CD4-positive, alpha-beta T cell treated with Interferon alpha-2 for 1 hour (primary cell): Measurements from ENCODE around the gene SFPQ.
"Not testable (repeated sequence)": the region's sequence is repeated elsewhere in the genome, so short reads cannot be mapped to it uniquely, and the experiment has no call there.

Experiments used
- DNase-seq, 2 donors: peaks; one replicate each; pipeline ENCODE4 v3.0.0-alpha.2; 2020 to 2022

The SFPQ gene

GRCh38 chr1:35186239-35186638 lies 6.7 kb downstream of the SFPQ start:
- DNase-seq, result no peak

DNA sequence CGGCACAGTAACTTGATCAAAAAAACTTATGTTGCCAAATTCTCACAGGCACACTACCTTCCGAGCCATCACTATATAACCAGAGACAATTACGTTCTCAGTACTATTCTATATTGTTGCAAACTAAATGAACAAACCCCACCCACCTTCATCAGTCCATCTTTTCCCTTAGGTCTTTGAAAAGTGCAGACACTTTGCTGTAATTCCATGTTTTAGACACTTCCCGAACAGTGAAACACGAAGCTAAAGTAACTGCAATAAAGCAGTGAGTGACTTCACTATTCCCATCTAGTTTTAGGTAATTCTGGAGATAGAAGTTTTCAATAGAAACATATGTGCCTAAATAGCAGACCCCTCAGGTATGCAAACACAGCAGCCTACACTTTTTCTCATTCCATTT lies 7.7 kb downstream of the SFPQ start:
- no peak for DNase-seq

DNA sequence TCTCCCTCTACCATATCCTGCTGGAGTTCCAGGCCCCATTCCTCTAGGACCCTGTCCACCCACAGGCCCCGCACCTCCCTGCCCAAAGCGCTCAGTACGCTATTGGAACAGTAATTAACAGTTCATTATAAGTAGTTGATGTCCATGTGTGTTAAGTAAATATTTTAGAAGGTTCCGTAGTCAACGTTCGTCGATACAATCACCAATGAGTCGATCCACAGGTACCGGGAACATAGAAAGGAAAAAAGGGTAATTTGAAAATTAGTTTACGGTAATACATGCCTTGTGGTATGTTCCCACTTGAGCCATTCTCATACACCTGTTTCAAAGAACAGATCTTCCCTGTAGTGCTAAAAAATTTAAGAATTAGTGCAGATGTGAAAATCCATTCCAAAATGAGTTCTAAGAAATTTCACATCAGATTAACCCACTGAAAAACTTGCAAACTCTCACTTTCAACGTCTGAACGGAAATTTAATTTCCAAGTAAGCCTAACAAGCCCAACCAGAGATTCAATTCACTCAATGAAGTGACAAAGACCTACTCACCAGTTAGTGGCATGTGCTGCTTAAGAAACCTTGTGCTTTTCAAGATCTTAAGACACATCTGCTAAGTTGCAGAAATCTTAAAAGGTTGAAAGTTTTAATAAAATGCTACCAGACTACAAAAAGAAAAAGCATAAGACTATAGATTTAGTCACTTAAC lies 8.3 kb downstream of the SFPQ start:
- no peak for DNase-seq

DNA sequence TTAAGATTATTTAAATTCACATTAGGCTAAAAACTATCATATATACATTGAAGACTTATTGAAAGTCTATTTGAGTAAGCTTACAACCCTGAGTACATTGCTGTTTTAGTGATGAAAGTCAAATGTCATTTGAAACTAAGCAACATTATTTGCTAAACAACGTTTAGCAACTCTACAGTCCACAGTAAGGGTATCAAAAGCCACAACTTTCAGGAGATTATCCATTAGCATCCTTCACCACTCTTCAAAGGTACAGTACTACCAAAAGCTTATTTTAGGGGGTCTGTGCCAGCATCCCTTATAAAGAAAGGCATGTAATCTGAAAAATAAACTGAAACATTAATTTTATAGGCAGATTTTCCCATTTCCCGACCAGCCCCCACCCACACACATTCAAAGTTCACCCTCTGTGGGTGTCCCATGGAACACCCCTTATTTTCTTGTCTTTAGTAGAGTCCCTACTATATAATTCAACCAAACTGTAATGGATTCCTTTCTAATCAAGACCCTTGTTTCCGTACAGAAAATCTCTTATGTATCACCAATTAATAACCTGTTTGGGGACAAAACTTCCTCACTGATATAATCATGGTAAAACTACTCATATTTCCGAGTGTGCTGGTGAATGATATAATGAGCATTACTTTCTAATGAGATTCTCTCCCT lies 11.0 kb downstream of the SFPQ start:
- no peak for DNase-seq

DNA sequence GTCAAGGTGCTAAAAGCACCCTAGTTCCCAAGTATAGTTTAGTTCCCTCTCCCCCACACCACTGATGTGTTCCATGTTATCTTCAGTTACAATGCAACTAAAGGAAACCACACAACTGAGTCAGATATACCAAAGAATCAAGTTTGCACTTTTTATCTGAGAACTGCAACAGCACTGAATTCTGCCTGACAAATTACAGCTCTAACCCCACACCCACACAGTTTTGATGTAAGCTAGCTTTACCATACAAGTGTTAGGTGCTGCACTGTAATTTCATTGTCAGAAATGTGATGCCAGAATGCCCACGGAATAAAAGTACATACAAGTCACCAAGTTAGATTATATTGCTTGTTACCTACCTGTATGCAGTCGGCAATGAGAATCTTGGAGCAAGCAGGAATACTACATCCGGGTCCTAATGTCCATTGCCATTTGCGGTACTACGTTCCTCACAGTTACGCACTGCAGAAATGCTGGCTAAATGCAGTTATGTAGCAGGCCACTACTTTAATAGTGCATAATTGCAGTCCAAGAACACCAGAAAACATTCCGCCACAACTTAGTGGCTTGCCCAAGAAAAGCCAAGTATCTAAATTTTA lies 12.1 kb downstream of the SFPQ start:
- no peak for DNase-seq

GRCh38 chr1:35179908-35180307 lies 13.0 kb downstream of the SFPQ start:
- no peak for DNase-seq

DNA sequence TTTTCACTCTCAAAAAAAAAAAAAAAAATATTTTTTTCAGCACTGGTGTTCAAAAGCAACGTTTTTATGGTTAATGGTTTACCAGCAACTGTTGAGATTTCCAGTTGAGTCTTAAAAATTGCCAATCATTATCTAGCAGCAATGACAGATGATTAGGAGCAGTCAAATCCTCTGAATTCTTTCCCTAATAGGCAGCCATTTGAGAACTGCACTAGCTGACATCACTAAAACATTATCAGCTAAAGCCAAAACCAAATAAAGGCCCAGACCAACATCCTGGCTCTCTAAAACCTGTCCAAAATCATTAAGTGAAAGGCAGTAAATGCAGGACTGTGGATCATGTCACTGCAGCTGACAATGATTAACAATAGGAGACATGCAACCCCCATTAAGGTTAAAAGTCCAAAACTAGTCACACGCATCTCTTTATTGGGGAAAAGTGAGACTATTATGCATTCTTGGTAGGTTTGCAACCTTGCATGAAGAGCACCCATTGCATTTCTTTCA lies 14.0 kb downstream of the SFPQ start:
- no peak for DNase-seq

GRCh38 chr1:35178295-35178695 lies 14.7 kb downstream of the SFPQ start:
- DNase-seq, result no peak

DNA sequence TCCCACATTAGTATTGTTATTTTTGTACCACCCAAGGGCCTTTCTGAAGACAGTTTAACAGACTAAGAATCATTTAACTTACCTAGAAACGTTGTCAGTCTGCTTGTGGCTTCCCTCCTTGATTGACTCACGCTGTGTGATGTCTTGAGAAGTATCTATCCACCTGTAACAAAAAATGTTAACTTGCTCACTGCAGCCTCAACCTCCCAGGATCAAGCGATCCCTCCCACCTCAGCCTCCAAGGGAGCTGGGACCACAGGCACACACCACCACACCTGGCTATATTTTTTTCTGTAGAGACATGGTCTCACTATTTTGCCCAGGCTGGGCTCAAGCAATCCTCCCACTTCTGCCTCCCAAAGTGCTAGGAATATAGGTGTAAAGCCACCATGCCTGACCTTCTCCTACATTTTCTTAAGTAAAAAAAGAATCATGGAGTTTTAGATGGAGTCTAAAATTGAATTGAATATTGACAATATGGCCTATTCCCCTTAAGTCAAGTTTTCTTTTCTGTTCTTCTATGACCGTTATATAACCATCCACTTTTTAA lies 15.6 kb downstream of the SFPQ start:
- no peak for DNase-seq

DNA sequence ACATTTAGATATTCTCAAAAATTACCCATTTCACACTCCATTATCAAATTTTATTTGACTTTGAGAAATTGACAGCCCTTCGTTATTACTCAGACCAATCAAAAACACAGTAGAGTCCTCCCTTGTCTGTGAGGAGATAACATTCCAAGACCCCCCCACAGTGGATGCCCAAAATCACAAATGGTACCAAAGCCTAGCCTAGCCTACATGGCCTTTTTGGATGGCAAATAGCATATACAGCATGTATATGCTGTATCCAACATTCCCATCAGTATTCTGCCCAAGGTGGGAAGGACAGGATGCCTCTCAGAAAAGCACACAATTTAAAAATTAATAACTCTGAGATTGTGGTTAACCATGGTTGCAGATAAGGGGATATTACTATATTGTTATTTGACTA lies 17.3 kb downstream of the SFPQ start:
- DNase-seq, result no peak

DNA sequence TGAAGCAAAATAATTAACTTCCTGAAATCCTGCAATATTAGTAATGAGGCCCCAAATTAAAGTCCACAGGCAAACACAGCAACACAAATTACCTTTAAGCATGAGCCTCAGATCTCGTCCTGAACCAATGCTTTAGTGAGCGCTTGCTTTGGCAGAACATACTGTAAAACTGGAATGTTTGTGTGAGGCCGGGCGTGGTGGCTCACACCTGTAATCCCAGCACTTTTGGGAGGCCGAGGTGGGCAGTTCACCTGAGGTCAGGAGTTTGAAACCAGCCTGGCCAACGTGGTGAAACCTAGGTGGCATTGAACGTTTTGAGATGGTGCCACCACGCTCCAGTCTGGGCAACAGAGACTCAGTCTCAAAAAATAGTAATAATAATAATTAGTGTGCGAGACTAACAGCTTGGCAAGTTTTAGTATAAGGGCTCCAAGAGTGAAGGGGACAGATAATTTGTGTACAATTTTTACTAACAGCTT lies 17.8 kb downstream of the SFPQ start:
- no peak for DNase-seq

DNA sequence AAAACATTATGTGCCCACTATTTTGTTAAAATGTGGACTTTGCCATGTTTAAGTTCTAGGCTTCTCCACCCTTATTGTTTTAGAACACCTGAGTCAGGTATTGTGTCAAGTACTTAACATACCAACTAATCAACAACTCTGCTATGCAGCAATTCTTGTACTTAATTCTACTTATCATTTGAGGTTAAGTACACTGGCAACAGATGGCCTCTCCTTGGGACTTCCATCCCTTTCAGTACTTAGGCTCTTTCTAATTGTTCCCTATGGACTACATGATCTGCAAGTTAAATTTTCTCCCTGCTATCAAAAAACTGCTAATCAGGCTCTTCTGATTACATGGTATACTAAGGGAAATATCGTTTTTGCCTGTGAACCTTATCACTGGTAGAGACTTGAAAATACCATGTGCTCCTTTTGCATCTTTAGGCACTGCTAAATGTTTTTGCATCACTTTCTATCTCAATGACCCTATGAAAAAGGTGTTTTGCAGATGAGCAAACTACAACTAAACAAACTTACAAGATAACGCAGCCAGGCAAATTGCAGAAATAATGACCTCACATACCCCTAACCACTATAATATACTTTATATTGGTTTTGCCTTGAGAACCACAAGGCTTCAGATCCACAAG lies 18.9 kb downstream of the SFPQ start:
- DNase-seq, result no peak

- DNase-seq, result no peak
These were observed 19.5 kb downstream of the SFPQ start for GRCh38 chr1:35173491-35173890.

GRCh38 chr1:35172022-35172421 lies 20.9 kb downstream of the SFPQ start:
- no peak for DNase-seq

DNA sequence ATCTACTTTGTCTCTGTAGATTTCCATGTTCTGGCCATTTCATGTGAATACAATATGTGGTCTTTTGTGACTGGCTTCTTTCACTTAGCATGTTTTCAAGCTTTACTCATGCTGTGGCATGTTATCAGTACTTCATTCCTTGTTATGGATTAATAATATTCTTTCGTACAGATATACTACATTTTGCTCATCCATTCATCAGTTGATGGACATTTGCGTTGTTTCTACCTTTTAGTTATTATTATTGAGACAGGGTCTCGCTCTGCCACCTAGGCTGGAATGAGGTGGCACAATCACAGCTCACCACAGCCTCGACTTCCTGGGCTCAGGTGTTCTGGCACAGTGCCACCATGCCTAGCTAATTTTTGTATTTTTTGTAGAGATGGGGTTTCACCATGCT lies 21.4 kb downstream of the SFPQ start:
- no peak for DNase-seq

GRCh38 chr1:35164893-35165292 lies 28.1 kb downstream of the SFPQ start:
- no peak for DNase-seq

- no peak for DNase-seq
These were observed 41.7 kb downstream of the SFPQ start for GRCh38 chr1:35151220-35151619.

DNA sequence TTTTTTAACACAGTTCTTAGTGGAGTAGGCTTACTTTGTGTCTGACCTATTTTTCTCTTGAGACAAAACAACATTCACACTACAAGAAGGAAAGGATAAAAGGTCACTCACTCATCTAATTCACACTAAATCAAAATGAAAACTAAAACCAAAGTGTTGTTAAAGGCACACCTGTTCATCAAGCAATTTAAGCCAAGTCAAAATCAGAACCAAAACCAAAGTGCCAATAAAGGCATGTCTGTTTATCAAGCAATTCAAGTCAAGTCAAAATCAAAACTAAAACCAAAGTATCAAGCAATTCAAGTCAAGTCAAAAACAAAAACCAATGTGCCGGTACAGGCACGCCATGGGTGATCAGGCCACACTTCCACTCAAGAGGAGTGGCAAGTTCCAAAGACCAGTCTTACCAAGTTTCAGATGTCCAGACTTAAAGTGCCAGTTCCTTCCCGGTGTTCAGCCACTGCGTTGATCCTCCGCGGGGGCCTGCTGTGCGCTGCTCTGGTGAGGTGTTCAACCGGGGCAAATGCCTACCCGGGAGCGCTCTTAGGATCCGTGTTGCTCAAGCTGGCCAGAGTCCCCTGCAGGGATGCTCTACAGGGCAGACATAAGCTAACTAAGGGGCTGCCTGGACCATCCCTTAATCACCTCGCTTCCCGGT lies 46.9 kb downstream of the SFPQ start:
- peak in 1 of 2 donors; percentile 12 for DNase-seq

DNA sequence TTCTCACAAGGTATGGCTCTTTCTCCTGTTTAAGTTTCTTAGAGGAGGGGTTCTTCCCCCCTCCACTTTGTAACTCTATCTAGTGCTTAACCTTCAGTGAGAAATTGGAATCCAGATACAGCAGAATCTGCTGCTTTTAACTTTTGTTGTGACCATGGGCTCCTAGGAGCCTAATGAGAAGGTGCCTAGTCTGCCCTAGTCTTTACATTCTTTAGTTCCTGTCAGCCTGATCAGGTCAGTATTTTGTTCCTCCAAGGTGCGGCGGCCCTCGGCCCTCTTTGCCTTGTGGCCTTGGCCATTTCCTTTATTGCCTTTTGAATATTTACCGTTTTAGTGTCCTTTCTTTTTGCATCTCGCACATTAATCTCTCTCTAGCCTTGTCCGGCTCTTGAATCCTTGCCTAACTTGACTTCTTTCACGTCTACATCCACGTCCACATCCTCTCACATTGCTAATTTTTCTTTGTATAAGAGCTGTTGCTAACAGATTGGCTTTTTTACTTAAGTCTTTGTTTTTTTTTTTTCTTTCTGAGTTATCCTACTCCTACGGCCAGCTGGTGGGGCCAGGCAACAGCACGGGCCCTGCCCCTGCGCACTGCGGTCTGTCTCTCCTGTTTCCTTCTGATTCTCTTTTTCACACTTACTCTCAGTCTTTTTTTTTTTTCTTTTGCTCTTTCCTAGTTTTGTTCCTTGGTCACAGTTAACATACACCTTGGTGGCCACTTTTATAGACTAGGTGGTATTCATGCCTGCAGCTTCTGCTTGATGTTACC lies 49.0 kb downstream of the SFPQ start:
- no peak for DNase-seq

- DNase-seq, result not testable (repeated sequence)
These were observed 50.2 kb downstream of the SFPQ start for GRCh38 chr1:35142728-35143127.

DNA sequence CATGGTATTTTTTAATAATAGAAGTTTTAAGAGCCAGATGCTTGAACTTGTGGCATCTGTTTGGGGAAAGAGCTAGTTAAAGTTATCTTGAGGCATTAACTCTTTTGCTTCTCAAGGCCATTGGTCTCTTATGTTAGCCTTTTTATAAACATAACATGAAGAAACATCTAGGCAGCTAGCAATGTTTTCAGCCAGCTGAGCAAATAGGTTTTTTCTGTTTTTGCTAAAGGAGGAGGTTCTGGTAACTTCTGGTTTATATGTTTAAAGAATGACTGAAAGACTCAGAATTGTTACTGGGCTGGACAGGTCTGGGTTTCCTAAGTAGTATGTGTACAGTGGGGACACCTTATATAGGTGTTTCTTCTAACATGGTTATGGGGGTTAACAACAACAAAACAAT lies 50.7 kb downstream of the SFPQ start:
- DNase-seq, result not testable (repeated sequence)

DNA sequence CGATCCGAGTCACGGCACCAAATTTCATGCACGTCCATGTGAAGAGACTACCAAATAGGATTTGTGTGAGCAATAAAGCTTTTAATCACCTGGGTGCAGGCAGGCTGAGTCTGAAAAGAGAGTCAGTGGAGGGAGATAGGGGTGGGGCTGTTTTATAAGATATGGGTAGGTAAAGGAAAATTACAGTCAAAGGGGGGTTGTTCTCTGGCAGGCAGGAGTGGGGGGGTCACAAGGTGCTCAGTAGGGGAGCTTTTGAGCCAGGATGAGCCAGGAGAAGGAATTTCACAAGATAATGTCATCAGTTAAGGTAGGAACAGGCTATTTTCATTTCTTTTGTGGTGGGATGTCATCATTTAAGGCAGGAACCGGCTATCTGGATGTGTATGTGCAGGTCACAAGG lies 55.4 kb downstream of the SFPQ start:
- DNase-seq, result not testable (repeated sequence)
